Stomach (tissue), 9 donors: ENCODE data around the gene IFT74. TPM values are rescaled to one million over a fixed set of nuclear protein-coding genes. Genes with fewer than 3 reads are reported as not detected.

Experiments
- DNase-seq, 2 donors: peaks; one replicate each; pipeline versions ENCODE4 v3.0.0 to v3.0.0-alpha.2; 2013 to 2019
- H3K27ac ChIP-seq, 5 donors: fragments of 200-600 bp in 4 of 5; sonication (generic) in 4 of 5; one replicate each; pipeline ENCODE4 v1.5.1; 2013 to 2019; ENCODE audit warnings: mild to moderate bottlenecking in 1 of 5, moderate library complexity in 1 of 5
- H3K27me3 ChIP-seq, 3 donors: fragments of 200-600 bp; sonication (generic); one replicate each; pipeline ENCODE4 v1.5.1; 2017 to 2019; ENCODE audit warnings: mixed run types in 1 of 3
- H3K36me3 ChIP-seq, 4 donors: fragments of 200-600 bp; sonication (generic); 1 replicate in 3 of 4; 2 replicates in 1 of 4; pipeline ENCODE4 v1.5.1; 2016 to 2019
- H3K4me1 ChIP-seq, 4 donors: fragments of 200-600 bp; sonication (generic); one replicate each; pipeline ENCODE4 v1.5.1; 2016 to 2019
- H3K4me3 ChIP-seq, 4 donors: fragments of 200-600 bp; sonication (generic) in 3 of 4; one replicate each; pipeline ENCODE4 v1.5.1; 2016 to 2019; ENCODE audit warnings: mild to moderate bottlenecking in 1 of 4
- H3K9me3 ChIP-seq, 4 donors: fragments of 200-600 bp; sonication (generic); one replicate each; pipeline ENCODE4 v1.5.1; 2016 to 2019
- CTCF ChIP-seq, 7 experiments: fragments of 450-650 bp in 4 of 7; fragments of 200-600 bp in 3 of 7; sonication (generic) in 3 of 7; IDR thresholded peaks; one replicate each; pipeline ENCODE4 v1.5.1; 2016 to 2019; ENCODE audit warnings: antibody characterized with exemption in 7 of 7, control low read depth in 2 of 7, mild to moderate bottlenecking in 1 of 7
- EP300 ChIP-seq: sonication (generic); formaldehyde crosslinking; IDR thresholded peaks from one replicate; pipeline ENCODE4 v1.6.1; 2017; ENCODE audit warnings: antibody characterized with exemption
- POLR2A ChIP-seq, 4 donors: fragments of 450-650 bp; IDR thresholded peaks; one replicate each; pipeline ENCODE4 v1.6.1; 2016; ENCODE audit warnings: antibody characterized with exemption in 4 of 4, control low read depth in 2 of 4, mild to moderate bottlenecking in 1 of 4, moderate library complexity in 1 of 4
- POLR2AphosphoS5 ChIP-seq, 3 donors: sonication (generic); formaldehyde crosslinking; IDR thresholded peaks; one replicate each; pipeline ENCODE4 v1.6.1; 2016; ENCODE audit warnings: antibody characterized with exemption in 3 of 3
- WGBS, 5 donors: extraction: QIAGEN DNeasy Blood & Tissue Kit in 3 of 5; methylation state at CpG; one replicate each; pipeline versions ENCODE4 v1.1.5 to v1.1.7; 2013 to 2018; 5-methylcytosine and 5-hydroxymethylcytosine counted together
- intact Hi-C: fragments of 100-400 bp; cut with DNase I; formaldehyde crosslinking; loops from one replicate; pipeline ENCODE4 v1.15.1; 2023; ENCODE audit warnings: low total_unique reads
- polyA plus RNA-seq, 3 donors: library from polyadenylated mRNA; stranded (reverse); fragments of 200-250 nt; gene quantifications; one replicate each; pipeline ENCODE4 v1.2.3, GENCODE V29; 2013
- total RNA-seq, 5 donors: library from RNA; depleted of rRNA; stranded (reverse); fragments of >200 nt; gene quantifications; one replicate each; pipeline versions ENCODE4 v1.1.0 to v1.2.3, GENCODE V29; 2014 to 2016
- donor health status: healthy with polysubstance abuse.
- donor health status: Bipolar disorder and iron deficiency.
- donor health status: healthy.

Gene IFT74
- total and polyA plus RNA-seq, 8 donors, result 2.0 to 68.3 (median 8.9) TPM

DNA sequence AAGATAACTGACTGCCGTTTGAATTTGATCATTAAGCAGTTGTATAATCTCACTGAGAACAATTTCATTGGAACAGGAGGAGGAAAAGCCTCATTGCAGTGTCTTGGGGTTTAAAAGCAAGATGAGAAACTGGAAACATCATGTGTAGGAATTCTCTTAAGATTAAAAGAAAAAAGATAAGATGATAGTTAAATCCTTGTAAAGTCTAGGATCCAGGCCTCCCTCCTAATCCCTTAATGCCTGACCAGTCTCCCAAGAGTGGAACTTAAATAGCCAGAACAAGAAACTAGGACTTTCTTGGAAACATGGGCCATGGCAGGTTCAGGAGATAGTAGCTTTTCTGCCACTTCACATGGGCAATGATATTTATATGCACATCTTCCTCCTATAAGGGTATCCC is 86.3 kb downstream of the IFT74 start:
- WGBS, 5 donors, result 64 to 86% (median 72%) methylated on average over 1 of the region's 1 CpG
- TF ChIP-seq CTCF (IDR thresholded peaks at IDR 0.05) (no peak), POLR2AphosphoS5 (IDR thresholded peaks at IDR 0.05) (no peak), POLR2A (IDR thresholded peaks at IDR 0.05) (no peak), EP300 (no peak)
- no peaks in the 10 kb centered on the region for H3K9me3 ChIP-seq
- H3K27me3 ChIP-seq, result no peaks in the 10 kb centered on the region
- peaks cover 0 to 31% (median 13%) of the 10 kb centered on the region in 4 donors for H3K36me3 ChIP-seq
- no peak overlapping the region for H3K27ac ChIP-seq
- H3K4me1 ChIP-seq, result no peaks in the 10 kb centered on the region
- DNase-seq, result no peak
- intact Hi-C loops, result no loop called here
- no peak overlapping the region for H3K4me3 ChIP-seq

- 90 to 98% (median 95%) methylated on average over 2 of the region's 2 CpGs for WGBS, 5 donors
- H3K9me3 ChIP-seq, result no peaks in the 10 kb centered on the region
- H3K27ac ChIP-seq, result no peak overlapping the region
- H3K36me3 ChIP-seq, result peaks cover 0 to 25% (median 10%) of the 10 kb centered on the region in 4 donors
- intact Hi-C loops, result no loop called here
- no peak overlapping the region for H3K4me3 ChIP-seq
- no peak for DNase-seq
- TF ChIP-seq POLR2AphosphoS5 (IDR thresholded peaks at IDR 0.05), result no peak
- H3K4me1 ChIP-seq, result no peaks in the 10 kb centered on the region
- no peaks in the 10 kb centered on the region for H3K27me3 ChIP-seq
Measured at GRCh38 chr9:27043176-27043575, 87.0 kb downstream of the IFT74 start.

- intact Hi-C loops, result no loop called here
- Histone ChIP-seq H3K36me3 (peaks cover 0 to 24% (median 22%) of the 10 kb centered on the region in 4 donors), H3K4me1 (no peaks in the 10 kb centered on the region), H3K9me3 (no peaks in the 10 kb centered on the region), H3K4me3 (no peak overlapping the region), H3K27me3 (no peaks in the 10 kb centered on the region), H3K27ac (no peak overlapping the region)
- DNase-seq, result no peak
- TF ChIP-seq POLR2A (IDR thresholded peaks at IDR 0.05) (no peak), CTCF (IDR thresholded peaks at IDR 0.05) (no peak), POLR2AphosphoS5 (IDR thresholded peaks at IDR 0.05) (no peak), EP300 (no peak)
- 83 to 85% (median 84%) methylated on average over 4 of the region's 4 CpGs for WGBS, 5 donors
Measured at GRCh38 chr9:27047136-27047535, 90.9 kb downstream of the IFT74 start.

DNA sequence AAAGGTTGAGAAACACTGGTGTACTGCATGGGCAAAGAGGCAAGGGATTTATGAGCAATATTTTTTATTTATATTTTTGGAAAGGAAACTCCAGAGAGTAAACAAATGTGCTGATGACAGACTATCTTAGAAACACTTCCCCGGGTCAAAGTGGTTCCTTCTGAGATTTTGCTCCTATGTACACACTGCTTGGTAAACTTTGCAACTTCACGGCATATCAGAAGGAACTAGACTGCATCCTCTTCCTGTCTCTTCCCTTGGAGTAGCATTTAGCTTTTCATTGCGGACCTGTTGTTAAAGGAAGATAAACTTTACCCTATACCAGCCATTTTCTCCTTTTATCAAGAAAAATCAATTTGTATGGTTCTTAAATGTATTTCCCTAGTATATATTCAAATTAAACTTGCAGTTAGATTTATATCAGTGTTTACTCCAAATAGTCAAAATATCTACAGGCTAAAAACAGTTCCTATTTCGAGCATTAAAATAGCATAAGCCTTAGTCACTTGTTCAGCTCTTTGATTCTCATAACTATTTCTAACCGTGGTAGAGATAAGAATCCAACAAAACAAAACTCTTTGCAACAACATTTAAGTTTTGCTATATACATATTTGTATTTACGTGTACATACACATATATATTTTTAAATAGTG is 97.3 kb downstream of the IFT74 start:
- no peak overlapping the region for H3K27ac ChIP-seq
- peaks cover 0 to 32% (median 26%) of the 10 kb centered on the region in 4 donors for H3K36me3 ChIP-seq
- WGBS, 5 donors, result 20 to 36% (median 30%) methylated on average over 6 of the region's 6 CpGs
- H3K4me1 ChIP-seq, result peaks cover 0 to 17% (median 8%) of the 10 kb centered on the region in 4 donors
- DNase-seq, result peak in 1 of 2 donors; percentile 33
- intact Hi-C loops, result no loop called here
- H3K4me3 ChIP-seq, result no peak overlapping the region
- H3K9me3 ChIP-seq, result no peaks in the 10 kb centered on the region
- TF ChIP-seq CTCF (IDR thresholded peaks at IDR 0.05) (no peak), EP300 (no peak), POLR2A (IDR thresholded peaks at IDR 0.05) (no peak), POLR2AphosphoS5 (IDR thresholded peaks at IDR 0.05) (no peak)
- H3K27me3 ChIP-seq, result no peaks in the 10 kb centered on the region

DNA sequence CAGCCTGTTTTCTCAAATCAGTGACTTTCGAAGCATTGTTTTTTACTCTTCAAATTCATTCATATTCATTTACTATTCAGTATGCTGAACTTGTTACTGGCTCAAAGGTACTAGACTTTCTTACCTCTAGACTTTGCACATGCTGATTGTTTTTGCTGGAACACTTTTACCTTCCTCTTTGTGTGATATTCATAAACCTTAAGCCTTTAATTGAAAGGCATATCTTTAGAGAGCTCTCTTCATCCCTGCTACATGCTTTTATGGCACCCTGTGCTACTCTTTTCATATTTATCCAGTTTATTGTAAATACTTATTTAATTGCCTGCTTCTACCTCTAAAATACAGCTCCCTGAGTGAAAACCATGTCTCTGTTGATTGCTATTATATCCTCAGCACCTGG is 97.9 kb downstream of the IFT74 start:
- intact Hi-C loops, result no loop called here
- Histone ChIP-seq H3K4me1 (peaks cover 0 to 17% (median 8%) of the 10 kb centered on the region in 4 donors), H3K9me3 (no peaks in the 10 kb centered on the region), H3K27me3 (no peaks in the 10 kb centered on the region), H3K36me3 (peaks cover 0 to 27% (median 21%) of the 10 kb centered on the region in 4 donors), H3K27ac (no peak overlapping the region), H3K4me3 (no peak overlapping the region)
- 92 to 99% (median 97%) methylated on average over 1 of the region's 1 CpG for WGBS, 5 donors
- DNase-seq, result no peak
- TF ChIP-seq CTCF (IDR thresholded peaks at IDR 0.05) (no peak), EP300 (no peak), POLR2A (IDR thresholded peaks at IDR 0.05) (no peak), POLR2AphosphoS5 (IDR thresholded peaks at IDR 0.05) (no peak)
